ENCODE results near the gene TCHP. TPM values are rescaled to one million over a fixed set of nuclear protein-coding genes. Genes with fewer than 3 reads are reported as not detected.
"Not testable (repeated sequence)": the region's sequence is repeated elsewhere in the genome, so short reads cannot be mapped to it uniquely, and the experiment has no call there.

The TCHP gene
- total RNA-seq, 1 donor from 2014 or later = 9.2 TPM

GRCh38 chr12:109925185-109925840 lies 25.2 kb downstream of the TCHP start:
- Histone ChIP-seq H3K27me3 (ENCODE audit: control insufficient read depth, insufficient read depth, low read length) (no peaks in the 10 kb centered on the region), H3K4me3 (ENCODE audit: low read depth, low read length) (no peak overlapping the region), H3K36me3 (ENCODE audit: control insufficient read depth, insufficient read depth, low read length) (peaks cover under 1% of the 10 kb centered on the region)
- TF ChIP-seq CTCF (IDR thresholded peaks at IDR 0.05; ENCODE audit: insufficient read depth, low read length, severe bottlenecking) = no peak
- DNase-seq (ENCODE audit: low read depth) = no peak
- no peak for FAIRE-seq

GRCh38 chr12:109926016-109926415 lies 25.9 kb downstream of the TCHP start:
- no peak for FAIRE-seq
- Histone ChIP-seq H3K27me3 (ENCODE audit: control insufficient read depth, insufficient read depth, low read length) (no peaks in the 10 kb centered on the region), H3K4me3 (ENCODE audit: low read depth, low read length) (no peak overlapping the region), H3K36me3 (ENCODE audit: control insufficient read depth, insufficient read depth, low read length) (no peaks in the 10 kb centered on the region)
- no peak for TF ChIP-seq CTCF (IDR thresholded peaks at IDR 0.05; ENCODE audit: insufficient read depth, low read length, severe bottlenecking)
- no peak for DNase-seq (ENCODE audit: low read depth)

- Histone ChIP-seq H3K4me3 (ENCODE audit: low read depth, low read length) (no peak overlapping the region), H3K36me3 (ENCODE audit: control insufficient read depth, insufficient read depth, low read length) (peaks cover 3% of the 10 kb centered on the region), H3K27me3 (ENCODE audit: control insufficient read depth, insufficient read depth, low read length) (no peaks in the 10 kb centered on the region)
- FAIRE-seq (no peak), DNase-seq (ENCODE audit: low read depth) (no peak)
- no peak for TF ChIP-seq CTCF (IDR thresholded peaks at IDR 0.05; ENCODE audit: insufficient read depth, low read length, severe bottlenecking)
Observed at GRCh38 chr12:109926488-109927210, 26.6 kb downstream of the TCHP start.

GRCh38 chr12:109927622-109928021 lies 27.5 kb downstream of the TCHP start:
- peak; percentile 71 for TF ChIP-seq CTCF (IDR thresholded peaks at IDR 0.05; ENCODE audit: insufficient read depth, low read length, severe bottlenecking)
- FAIRE-seq (no peak), DNase-seq (ENCODE audit: low read depth) (peak; percentile 18)
- Histone ChIP-seq H3K27me3 (ENCODE audit: control insufficient read depth, insufficient read depth, low read length) (no peaks in the 10 kb centered on the region), H3K4me3 (ENCODE audit: low read depth, low read length) (no peak overlapping the region), H3K36me3 (ENCODE audit: control insufficient read depth, insufficient read depth, low read length) (peaks cover 6% of the 10 kb centered on the region)

GRCh38 chr12:109928058-109928656 lies 28.1 kb downstream of the TCHP start:
- H3K36me3 ChIP-seq (ENCODE audit: control insufficient read depth, insufficient read depth, low read length) = peaks cover 8% of the 10 kb centered on the region
- TF ChIP-seq CTCF (IDR thresholded peaks at IDR 0.05; ENCODE audit: insufficient read depth, low read length, severe bottlenecking) = no peak
- FAIRE-seq (no peak), DNase-seq (ENCODE audit: low read depth) (no peak)
- H3K4me3 ChIP-seq (ENCODE audit: low read depth, low read length) = no peak overlapping the region
- no peaks in the 10 kb centered on the region for H3K27me3 ChIP-seq (ENCODE audit: control insufficient read depth, insufficient read depth, low read length)

- H3K36me3 ChIP-seq (ENCODE audit: control insufficient read depth, insufficient read depth, low read length); H3K27me3 ChIP-seq (ENCODE audit: control insufficient read depth, insufficient read depth, low read length); FAIRE-seq: not testable (repeated sequence)
Observed at GRCh38 chr12:109929326-109929725, 29.3 kb downstream of the TCHP start.

More at GRCh38 chr12:109929326-109929725, 29.3 kb downstream of the TCHP start:
- DNase-seq (ENCODE audit: low read depth); H3K4me3 ChIP-seq (ENCODE audit: low read depth, low read length): not testable (repeated sequence)
